Stimulated activated effector memory CD8-positive, alpha-beta T cell treated with anti-CD3 and anti-CD28 coated beads, Interleukin-12 subunit alpha, Interleukin-12 subunit beta, amount 100 ng/mL, for 72 hours (primary cell): Measurements from ENCODE around the gene CP.

ENCODE experiments used
- ATAC-seq: fragments of 150-1000 bp; cut with Tn5 transposase; 2 replicates; pipeline ENCODE4 v1.10.0; 2021
- DNase-seq, 2 donors: peaks; one replicate each; pipeline ENCODE4 v3.0.0; 2021 to 2022; ENCODE audit warnings: low spot score in 2 of 2
- H3K27ac Mint-ChIP-seq: one replicate; pipeline ENCODE4 v1.8.0; 2022; ENCODE audit warnings: mild to moderate bottlenecking, mixed read lengths
- H3K36me3 Mint-ChIP-seq: one replicate; pipeline ENCODE4 v1.8.0; 2022; ENCODE audit warnings: mild to moderate bottlenecking, mixed read lengths
- H3K4me1 Mint-ChIP-seq: one replicate; pipeline ENCODE4 v1.8.0; 2022; ENCODE audit warnings: mixed read lengths
- H3K4me3 Mint-ChIP-seq: one replicate; pipeline ENCODE4 v1.8.0; 2022; ENCODE audit warnings: mild to moderate bottlenecking, mixed read lengths
- H3K9me3 Mint-ChIP-seq: one replicate; pipeline ENCODE4 v1.8.0; 2022; ENCODE audit warnings: mixed read lengths

CP gene

GRCh38 chr3:149129326-149130205 is 92.1 kb downstream of the CP start, which contains the start of gene HPS3:
Gene HPS3 (plus strand): TSS chr3:149129638. CDS start chr3:149129724, 86 bp downstream.
- peak within 1 kb of the TSS; percentile 86 for H3K27ac Mint-ChIP-seq
- H3K4me1 Mint-ChIP-seq: peaks cover 39% of the 10 kb centered on the region
- peak within 1 kb of the TSS; percentile 91 for H3K4me3 Mint-ChIP-seq
- H3K9me3 Mint-ChIP-seq: no peaks in the 10 kb centered on the region
- peak; percentile 92 for ATAC-seq
- peaks cover 5% of the 10 kb centered on the region for H3K36me3 Mint-ChIP-seq
- DNase-seq: peak; percentile 75 to 91

DNA sequence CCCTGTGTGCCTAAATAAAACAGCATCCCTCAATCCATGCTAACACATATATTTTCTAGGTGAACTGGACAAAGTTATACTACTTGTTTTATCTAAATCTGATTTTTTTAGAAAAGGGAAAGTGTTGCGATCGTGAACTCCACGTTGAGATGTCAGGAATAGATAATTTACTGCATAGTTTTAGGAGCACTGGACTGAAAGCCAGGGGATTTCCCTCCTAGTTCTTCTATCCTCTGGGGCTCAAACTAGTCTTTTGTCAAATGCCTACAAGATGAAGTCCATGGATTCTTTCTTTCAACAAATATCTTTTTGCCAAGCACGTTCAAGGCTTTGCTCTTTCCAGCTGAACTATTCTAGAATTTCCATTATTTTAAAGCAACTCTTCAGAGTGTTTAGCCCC is 92.8 kb downstream of the CP start:
- Mint-ChIP-seq H3K27ac (peak overlapping the region; percentile 86), H3K9me3 (no peaks in the 10 kb centered on the region), H3K4me3 (peak overlapping the region; percentile 91), H3K4me1 (peaks cover 39% of the 10 kb centered on the region), H3K36me3 (peaks cover 5% of the 10 kb centered on the region)
- no peak for ATAC-seq
- no peak for DNase-seq

DNA sequence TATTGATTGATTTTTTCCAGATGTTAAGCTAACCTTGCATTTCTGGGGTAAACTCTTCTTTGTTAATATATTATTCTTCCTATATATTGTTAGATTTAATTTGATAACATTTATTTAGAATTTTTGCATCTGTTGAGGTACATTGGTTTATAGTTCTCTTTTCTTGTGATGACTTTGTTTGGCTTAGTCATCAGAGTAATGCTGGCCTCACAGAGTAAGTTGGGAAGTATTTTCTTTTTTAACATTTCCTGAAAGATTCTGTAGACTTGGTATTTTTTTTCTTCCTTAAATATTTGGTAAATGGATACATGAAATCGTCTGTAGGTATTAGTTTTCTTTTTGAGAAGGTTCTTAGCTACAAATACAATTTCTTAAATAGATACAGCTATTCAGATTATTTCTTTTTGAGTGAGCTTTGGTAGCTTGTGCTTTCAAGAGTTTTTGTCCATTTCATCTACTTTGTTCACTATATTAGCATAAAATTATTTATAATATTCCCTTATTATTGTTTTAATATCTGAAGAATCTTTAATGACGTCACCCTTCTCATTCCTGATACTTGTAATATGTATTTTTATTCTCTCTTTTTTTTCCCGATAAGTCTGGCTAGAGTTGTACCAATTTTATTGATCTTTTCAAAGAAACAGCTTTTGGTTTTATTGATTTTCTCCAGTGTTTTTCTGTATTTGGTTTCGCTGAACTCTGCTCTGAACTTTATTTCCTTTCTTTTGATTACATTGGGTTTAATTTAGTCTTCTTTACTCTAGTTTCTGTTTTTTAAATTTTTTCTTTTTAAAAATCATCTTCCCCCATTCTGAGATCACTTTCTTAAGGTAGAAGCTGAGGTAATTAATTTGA is 98.7 kb downstream of the CP start:
- H3K4me3 Mint-ChIP-seq: no peak overlapping the region
- DNase-seq: no peak

More for the DNA sequence above, 98.7 kb downstream of the CP start:
- Mint-ChIP-seq H3K9me3 (no peaks in the 10 kb centered on the region), H3K36me3 (no peaks in the 10 kb centered on the region), H3K4me1 (no peaks in the 10 kb centered on the region), H3K27ac (no peak overlapping the region)
- ATAC-seq: no peak
